Nephron progenitor cell (in vitro differentiated cells): ENCODE results near the gene TRANK1.

ENCODE experiments used
- DNase-seq: peaks from one replicate; pipeline ENCODE4 v3.0.0; 2021
- H3K27ac Mint-ChIP-seq: 2 replicates; pipeline ENCODE4 v1.8.0; 2021; ENCODE audit warnings: mild to moderate bottlenecking, moderate library complexity, mixed read lengths
- H3K27me3 Mint-ChIP-seq: 2 replicates; pipeline ENCODE4 v1.8.0; 2021; ENCODE audit warnings: mild to moderate bottlenecking, low read depth, mixed read lengths; ENCODE audit not compliant: poor library complexity
- H3K36me3 Mint-ChIP-seq: 2 replicates; pipeline ENCODE4 v1.8.0; 2021; ENCODE audit warnings: low read depth, mixed read lengths
- H3K4me1 Mint-ChIP-seq: 2 replicates; pipeline ENCODE4 v1.8.0; 2021; ENCODE audit warnings: mixed read lengths
- H3K4me3 Mint-ChIP-seq: 2 replicates; pipeline ENCODE4 v1.8.0; 2021; ENCODE audit warnings: mild to moderate bottlenecking, moderate library complexity, mixed read lengths
- H3K9me3 Mint-ChIP-seq: 2 replicates; pipeline ENCODE4 v1.8.0; 2021; ENCODE audit warnings: mild to moderate bottlenecking, moderate library complexity, mixed read lengths
- TF ChIP-seq, protein P1 (sequence below): fragments of 200-600 bp; sonication (generic); IDR thresholded peaks from 2 replicates; pipeline ENCODE4 v1.5.0; 2021; ENCODE audit warnings: antibody characterized with exemption

The TRANK1 gene

DNA sequence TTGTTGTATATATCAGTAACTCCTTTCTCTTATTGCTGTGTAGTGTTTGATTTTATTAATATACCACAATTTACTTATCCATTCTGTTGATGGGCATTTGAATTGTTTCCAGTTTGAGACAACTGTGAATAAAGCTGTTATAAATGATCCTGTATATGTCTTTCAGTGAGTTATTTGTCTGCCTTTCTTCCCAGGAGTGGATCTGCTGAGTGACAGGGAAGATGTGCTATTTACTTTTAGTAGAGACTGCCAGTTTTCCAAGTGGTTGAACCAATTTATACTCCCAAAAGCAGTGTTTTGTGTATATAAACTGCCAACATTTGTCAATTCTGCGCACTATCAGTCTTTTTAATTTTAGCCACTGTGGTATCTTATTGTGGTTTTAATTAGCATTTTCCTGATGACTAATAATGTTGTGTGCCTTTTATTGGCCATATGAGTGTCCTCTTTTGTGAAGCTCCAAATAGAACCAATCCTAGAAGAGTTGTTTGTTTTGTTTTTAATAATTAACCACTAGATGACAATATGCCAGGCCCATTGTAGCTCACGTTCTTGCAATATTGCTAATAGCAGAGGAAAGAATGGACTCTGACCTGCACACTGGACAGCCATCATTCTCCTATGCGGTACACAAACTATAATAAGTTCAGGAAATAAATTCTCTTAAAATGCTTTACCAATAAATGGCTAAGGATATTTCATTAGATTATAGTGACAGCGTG, 25.3 kb downstream of the TRANK1 start:
- Mint-ChIP-seq H3K4me3 (no peak overlapping the region), H3K27ac (no peak overlapping the region), H3K9me3 (peaks cover 10% of the 10 kb centered on the region), H3K36me3 (peaks cover 21% of the 10 kb centered on the region), H3K4me1 (peaks cover 25% of the 10 kb centered on the region), H3K27me3 (peaks cover 3% of the 10 kb centered on the region)
- DNase-seq = no peak
- TF ChIP-seq, protein P1, sequence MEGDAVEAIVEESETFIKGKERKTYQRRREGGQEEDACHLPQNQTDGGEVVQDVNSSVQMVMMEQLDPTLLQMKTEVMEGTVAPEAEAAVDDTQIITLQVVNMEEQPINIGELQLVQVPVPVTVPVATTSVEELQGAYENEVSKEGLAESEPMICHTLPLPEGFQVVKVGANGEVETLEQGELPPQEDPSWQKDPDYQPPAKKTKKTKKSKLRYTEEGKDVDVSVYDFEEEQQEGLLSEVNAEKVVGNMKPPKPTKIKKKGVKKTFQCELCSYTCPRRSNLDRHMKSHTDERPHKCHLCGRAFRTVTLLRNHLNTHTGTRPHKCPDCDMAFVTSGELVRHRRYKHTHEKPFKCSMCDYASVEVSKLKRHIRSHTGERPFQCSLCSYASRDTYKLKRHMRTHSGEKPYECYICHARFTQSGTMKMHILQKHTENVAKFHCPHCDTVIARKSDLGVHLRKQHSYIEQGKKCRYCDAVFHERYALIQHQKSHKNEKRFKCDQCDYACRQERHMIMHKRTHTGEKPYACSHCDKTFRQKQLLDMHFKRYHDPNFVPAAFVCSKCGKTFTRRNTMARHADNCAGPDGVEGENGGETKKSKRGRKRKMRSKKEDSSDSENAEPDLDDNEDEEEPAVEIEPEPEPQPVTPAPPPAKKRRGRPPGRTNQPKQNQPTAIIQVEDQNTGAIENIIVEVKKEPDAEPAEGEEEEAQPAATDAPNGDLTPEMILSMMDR = no peak

DNA sequence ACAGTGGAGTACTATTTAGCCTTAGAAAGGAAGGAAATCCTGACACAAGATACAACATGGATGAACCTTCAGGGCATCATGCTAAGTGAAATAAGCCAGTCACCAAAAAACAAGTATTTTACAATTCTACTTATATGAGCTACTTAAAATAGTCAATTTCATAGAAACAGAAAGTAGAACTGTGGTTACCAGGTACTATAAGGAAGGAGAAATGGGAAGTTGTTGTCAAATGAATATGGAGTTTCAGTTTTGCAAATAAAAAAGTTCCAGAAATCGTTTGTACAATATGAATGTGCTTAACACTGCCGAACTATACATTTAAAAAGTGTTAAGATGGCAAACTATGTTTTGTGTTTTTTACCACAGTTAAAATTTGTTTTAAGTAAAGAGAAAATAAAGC, 26.8 kb downstream of the TRANK1 start:
- no peak for DNase-seq
- peaks cover 3% of the 10 kb centered on the region for H3K27me3 Mint-ChIP-seq
- H3K27ac Mint-ChIP-seq = no peak overlapping the region
- H3K4me3 Mint-ChIP-seq = no peak overlapping the region
- TF ChIP-seq, protein P1 = no peak
- H3K36me3 Mint-ChIP-seq = peaks cover 15% of the 10 kb centered on the region
- H3K4me1 Mint-ChIP-seq = peaks cover 18% of the 10 kb centered on the region
- peaks cover 7% of the 10 kb centered on the region for H3K9me3 Mint-ChIP-seq

DNA sequence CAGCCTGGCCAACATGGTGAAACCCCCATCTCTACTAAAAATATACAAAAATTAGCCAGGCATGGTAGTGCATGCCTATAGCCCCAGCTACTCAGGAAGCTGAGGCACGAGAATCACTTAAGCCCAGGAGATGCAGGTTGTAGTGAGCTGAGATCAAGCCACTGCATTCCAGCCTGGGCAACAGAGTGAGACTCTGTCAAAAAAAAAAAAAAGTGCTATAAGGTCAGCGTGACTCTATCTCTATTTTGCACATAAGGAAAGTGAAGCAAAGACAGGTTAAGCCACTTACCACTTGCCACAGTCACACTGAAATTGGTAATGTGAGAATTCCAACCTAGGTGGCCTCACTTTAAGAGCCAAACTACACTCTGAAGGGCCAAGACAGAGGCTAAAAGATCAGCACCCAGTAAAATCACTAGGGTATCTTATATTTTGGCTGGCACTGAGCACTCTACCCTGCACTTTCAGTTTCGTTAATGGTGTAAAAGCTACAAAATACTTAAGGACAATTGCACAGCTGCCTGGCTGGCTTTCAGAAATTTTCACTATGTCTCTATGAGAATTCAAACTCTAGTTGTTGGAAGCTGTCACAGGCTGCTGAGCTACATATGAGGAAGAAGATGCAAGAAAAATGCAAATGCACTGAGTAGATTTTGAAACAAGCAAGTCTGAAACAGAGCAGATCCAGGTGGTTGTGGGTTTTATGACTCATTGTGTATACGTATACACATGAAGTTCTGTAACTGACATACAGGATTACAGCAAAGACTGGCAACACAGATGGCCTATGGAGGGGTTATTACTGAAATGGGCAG, 32.7 kb downstream of the TRANK1 start:
- peaks cover under 1% of the 10 kb centered on the region for H3K27me3 Mint-ChIP-seq
- H3K4me3 Mint-ChIP-seq = no peak overlapping the region
- peaks cover 29% of the 10 kb centered on the region for H3K4me1 Mint-ChIP-seq
- TF ChIP-seq, protein P1 = no peak
- H3K36me3 Mint-ChIP-seq = no peaks in the 10 kb centered on the region
- no peaks in the 10 kb centered on the region for H3K9me3 Mint-ChIP-seq
- H3K27ac Mint-ChIP-seq = no peak overlapping the region
- DNase-seq = no peak

DNA sequence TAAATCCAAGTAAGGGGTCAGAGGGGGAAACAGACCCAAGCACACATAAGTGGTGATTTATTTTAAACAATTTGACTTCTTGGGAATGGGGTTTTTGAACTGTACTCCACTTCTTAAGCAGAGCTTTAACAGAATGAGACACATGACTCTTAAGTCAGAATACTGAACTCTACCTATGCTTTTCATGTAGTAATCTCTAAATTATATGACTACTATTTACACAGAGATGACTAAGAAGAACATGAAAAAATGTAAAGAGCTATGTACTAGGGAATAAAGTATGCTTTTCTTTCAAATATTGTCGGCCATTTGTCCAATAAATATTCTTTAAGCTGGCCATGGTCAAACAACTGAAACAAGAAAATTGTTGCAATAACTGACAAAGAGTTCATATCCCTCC, 35.2 kb downstream of the TRANK1 start:
- H3K36me3 Mint-ChIP-seq = peaks cover 3% of the 10 kb centered on the region
- no peak overlapping the region for H3K4me3 Mint-ChIP-seq
- no peaks in the 10 kb centered on the region for H3K9me3 Mint-ChIP-seq

DNA sequence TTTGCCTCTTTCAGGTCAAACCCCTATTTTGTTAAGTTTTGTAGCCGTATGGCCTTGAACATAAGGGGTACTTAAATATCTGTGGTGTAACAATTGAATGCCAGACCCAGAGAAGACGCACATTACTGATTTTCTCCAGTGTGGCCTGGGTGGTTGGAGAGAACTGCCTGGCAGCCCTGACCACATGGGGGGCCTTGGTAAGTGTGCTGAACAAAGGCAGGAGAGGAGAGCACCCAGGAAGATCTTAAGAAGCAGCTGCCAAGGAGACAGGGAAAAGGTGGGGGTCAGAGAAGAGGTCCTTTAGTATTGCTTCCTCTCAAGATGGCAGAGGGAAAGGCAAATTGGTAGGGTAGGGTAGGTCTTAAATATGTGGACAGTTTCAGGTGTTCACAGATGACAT, 35.7 kb downstream of the TRANK1 start:
- H3K4me3 Mint-ChIP-seq = no peak overlapping the region
- TF ChIP-seq, protein P1 = no peak
- no peak overlapping the region for H3K27ac Mint-ChIP-seq

More for the DNA sequence above, 35.2 kb downstream of the TRANK1 start:
- no peak for DNase-seq
- H3K27ac Mint-ChIP-seq = no peak overlapping the region
- H3K27me3 Mint-ChIP-seq = no peaks in the 10 kb centered on the region
- TF ChIP-seq, protein P1 = no peak
- peaks cover 29% of the 10 kb centered on the region for H3K4me1 Mint-ChIP-seq

More for the DNA sequence above, 35.7 kb downstream of the TRANK1 start:
- H3K4me1 Mint-ChIP-seq = peaks cover 29% of the 10 kb centered on the region
- no peaks in the 10 kb centered on the region for H3K27me3 Mint-ChIP-seq
- no peaks in the 10 kb centered on the region for H3K9me3 Mint-ChIP-seq
- DNase-seq = no peak
- H3K36me3 Mint-ChIP-seq = peaks cover 3% of the 10 kb centered on the region
